Panc1 (cell line): ENCODE data around the gene ZKSCAN8. TPM values are rescaled to one million over a fixed set of nuclear protein-coding genes. Genes with fewer than 3 reads are reported as not detected.

Experiments
- ATAC-seq: fragments of 200-7000 bp; cut with Tn5 transposase; 2 replicates; pipeline ENCODE4 v1.9.1; 2020; ENCODE audit warnings: mild to moderate bottlenecking, moderate library complexity
- BruUV-seq: library from RNA; stranded (reverse); fragments of 400-500 nt; replicated peaks from 2 replicates; lab custom pipeline; 2021; lab: Mats Ljungman, UMichigan
- CTCF ChIA-PET: fragments of 300-600 bp; sonication (Branson Sonifier 250); formaldehyde crosslinking; loops from one replicate; lab custom pipeline; 2022; ENCODE audit warnings: antibody characterized with exemption; lab: Charles Lee
- POLR2A ChIA-PET: fragments of 300-600 bp; sonication (Branson Sonifier 250); formaldehyde crosslinking; loops from one replicate; lab custom pipeline; 2022; ENCODE audit warnings: antibody characterized with exemption; lab: Charles Lee
- DNase-seq: peaks from one replicate; pipeline ENCODE4 v3.0.0-alpha.2; 2010; ENCODE audit warnings: low read depth, low spot score
- H3K27ac ChIP-seq: 2 replicates; pipeline ENCODE4 v1.5.1; 2011; ENCODE audit warnings: mild to moderate bottlenecking, low read length, inconsistent platforms
- H3K27me3 ChIP-seq: fragments of 200-500 bp; sonication (Bioruptor generic); 2 replicates; pipeline ENCODE4 v1.6.0; 2014; ENCODE audit warnings: low read length, inconsistent platforms; ENCODE audit not compliant: control insufficient read depth, insufficient read depth
- H3K36me3 ChIP-seq: fragments of 200-500 bp; sonication (Bioruptor generic); 2 replicates; pipeline ENCODE4 v1.5.1; 2014; ENCODE audit warnings: inconsistent platforms, mild to moderate bottlenecking, low read length, moderate library complexity; ENCODE audit not compliant: control insufficient read depth, insufficient read depth
- H3K4me1 ChIP-seq: 2 replicates; pipeline ENCODE4 v1.5.1; 2011; ENCODE audit warnings: inconsistent platforms, mild to moderate bottlenecking, low read length, moderate library complexity; ENCODE audit not compliant: control insufficient read depth, insufficient read depth
- H3K4me3 ChIP-seq, 2 experiments: 2 replicates each; pipeline ENCODE4 v1.5.1; 2011 to 2012; ENCODE audit warnings: low read depth in 2 of 2, low read length in 2 of 2, mild to moderate bottlenecking in 2 of 2, inconsistent platforms in 1 of 2, moderate library complexity in 1 of 2
- H3K9me3 ChIP-seq: fragments of 200-500 bp; sonication (Bioruptor generic); 2 replicates; pipeline ENCODE4 v1.5.1; 2014; ENCODE audit warnings: low read depth, mild to moderate bottlenecking, inconsistent platforms, low read length, moderate library complexity; ENCODE audit not compliant: control insufficient read depth, insufficient read depth
- CTCF ChIP-seq: fragments of 450-650 bp; IDR thresholded peaks from 2 replicates; pipeline ENCODE4 v1.5.1; 2017; ENCODE audit warnings: mild to moderate bottlenecking
- POLR2AphosphoS5 ChIP-seq: IDR thresholded peaks from 2 replicates; pipeline ENCODE4 v1.6.1; 2012; ENCODE audit warnings: mild to moderate bottlenecking, low read depth, low read length, moderate library complexity
- REST ChIP-seq, 2 experiments: IDR thresholded peaks; 2 replicates each; pipeline ENCODE4 v1.6.1; 2011 to 2012; ENCODE audit warnings: low read depth in 2 of 2, control low read depth in 1 of 2, low read length in 1 of 2, mild to moderate bottlenecking in 1 of 2, moderate library complexity in 1 of 2; ENCODE audit not compliant: insufficient read depth in 1 of 2
- SIN3A ChIP-seq: IDR thresholded peaks from 2 replicates; pipeline ENCODE4 v1.6.1; 2012; ENCODE audit warnings: low read depth, mild to moderate bottlenecking, low read length, moderate library complexity, borderline replicate concordance; ENCODE audit not compliant: insufficient read depth
- TCF7L2 ChIP-seq: IDR thresholded peaks from 2 replicates; pipeline ENCODE4 v1.6.1; 2011; ENCODE audit warnings: mild to moderate bottlenecking, low read depth, low read length, inconsistent platforms
- in situ Hi-C: cut with HindIII; loops from 2 replicates; pipeline ENCODE4 v1.10.0; 2016; ENCODE audit warnings: low sequenced_read_pairs, low pct_unique_long_range_greater_than_20kb
- intact Hi-C: fragments of 100-400 bp; cut with micrococcal nuclease; formaldehyde crosslinking; loops from one replicate; pipeline ENCODE4 v1.10.0; 2022; ENCODE audit not compliant: unreplicated experiment
- total RNA-seq: library from RNA; stranded (reverse); gene quantifications from one replicate; pipeline ENCODE4 v1.2.1, GENCODE V29; 2021; ENCODE audit not compliant: unreplicated experiment

ZKSCAN8 gene
- total RNA-seq, 1 experiment from 2014 or later, result 18.4 TPM

- ChIA-PET POLR2A (no interaction called here), CTCF (no interaction called here)
- ATAC-seq, result no peak
- Histone ChIP-seq H3K4me3 (no peak overlapping the region), H3K9me3 (peaks cover 46% of the 10 kb centered on the region), H3K27ac (no peak overlapping the region), H3K4me1 (no peaks in the 10 kb centered on the region), H3K27me3 (no peaks in the 10 kb centered on the region), H3K36me3 (peaks cover 45% of the 10 kb centered on the region)
- no TSS peak for BruUV-seq
- TF ChIP-seq POLR2AphosphoS5, result no peak
- no peak for TF ChIP-seq SIN3A
- TF ChIP-seq REST (IDR thresholded peaks at IDR 0.05; ENCODE audit: insufficient read depth in 1 of 2, low read depth in 2 of 2, low read length in 1 of 2), result no peak
- TF ChIP-seq CTCF, result no peak
- TF ChIP-seq TCF7L2, result no peak
- in situ Hi-C loops (no loop called here), intact Hi-C loops (no loop called here)
- no peak for DNase-seq
These were observed 12.7 kb downstream of the ZKSCAN8 start for GRCh38 chr6:28154357-28154756.

DNA sequence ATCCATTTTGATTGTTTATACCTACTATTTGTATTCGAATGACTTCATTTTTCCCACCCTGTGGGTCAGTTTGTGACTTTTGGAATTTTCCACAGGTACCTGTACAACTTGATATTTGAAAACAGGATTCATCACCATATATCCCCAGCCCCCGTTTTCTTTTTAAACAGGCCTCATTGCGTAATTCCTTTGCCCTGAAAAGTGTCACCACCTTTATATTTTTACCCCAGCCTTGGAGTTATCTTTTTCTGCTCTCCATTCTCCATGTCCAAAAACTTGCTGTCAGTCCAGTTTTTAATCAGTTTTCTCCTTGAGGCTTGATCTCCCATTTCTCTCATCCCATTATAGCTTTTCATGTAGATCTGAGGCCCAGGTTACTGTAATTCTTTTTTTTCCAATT lies 16.6 kb downstream of the ZKSCAN8 start:
- in situ Hi-C loops, result no loop called here
- H3K27me3 ChIP-seq, result no peaks in the 10 kb centered on the region
- H3K4me1 ChIP-seq, result no peaks in the 10 kb centered on the region
- H3K9me3 ChIP-seq, result peaks cover 17% of the 10 kb centered on the region
- peaks cover 17% of the 10 kb centered on the region; the same call in 1 of the 2 replicates for H3K36me3 ChIP-seq
- no TSS peak for BruUV-seq
- H3K4me3 ChIP-seq, result no peak overlapping the region
- TF ChIP-seq TCF7L2 (no peak), REST (IDR thresholded peaks at IDR 0.05; ENCODE audit: insufficient read depth in 1 of 2, low read depth in 2 of 2, low read length in 1 of 2) (no peak), POLR2AphosphoS5 (no peak), CTCF (no peak), SIN3A (no peak)
- DNase-seq, result no peak
- CTCF ChIA-PET, result no interaction called here
- POLR2A ChIA-PET, result no interaction called here
- intact Hi-C loops, result no loop called here
- ATAC-seq, result no peak
- no peak overlapping the region for H3K27ac ChIP-seq
